ENCODE results near the gene STXBP1. TPM values are rescaled to one million over a fixed set of nuclear protein-coding genes. Genes with fewer than 3 reads are reported as not detected.
A peak's percentile ranks its signal among the peaks of the same experiment; 100 is the strongest.

STXBP1 gene
- total and polyA plus RNA-seq, 12 donors, result 14.4 to 59.2 (median 46.4) TPM

- intact Hi-C loops (cut with DNase I), result loop anchor here in 1 of 10 donors (1.0 kb wide), 1 partner anchor 21 kb away; the partner anchor contains the start of gene STXBP1
- DNase-seq (no peak), ATAC-seq (no peak)
- Histone ChIP-seq H3K27me3 (no peaks in the 10 kb centered on the region), H3K4me3 (peak overlapping the region in 2 of 10 donors; percentile 6 to 12), H3K36me3 (no peaks in the 10 kb centered on the region), H3K27ac (peak overlapping the region in 9 of 10 donors; percentile 28 to 87 (median 68)), H3K9me3 (no peaks in the 10 kb centered on the region), H3K4me1 (peaks cover 14 to 92% (median 50%) of the 10 kb centered on the region in 9 donors)
- no peak for TF ChIP-seq CTCF (IDR thresholded peaks at IDR 0.05)
- 70 to 80% methylated on average over 13 of the region's 13 CpGs for WGBS, 2 donors
Observed at GRCh38 chr9:127633216-127633862, 21.3 kb downstream of the STXBP1 start.

DNA sequence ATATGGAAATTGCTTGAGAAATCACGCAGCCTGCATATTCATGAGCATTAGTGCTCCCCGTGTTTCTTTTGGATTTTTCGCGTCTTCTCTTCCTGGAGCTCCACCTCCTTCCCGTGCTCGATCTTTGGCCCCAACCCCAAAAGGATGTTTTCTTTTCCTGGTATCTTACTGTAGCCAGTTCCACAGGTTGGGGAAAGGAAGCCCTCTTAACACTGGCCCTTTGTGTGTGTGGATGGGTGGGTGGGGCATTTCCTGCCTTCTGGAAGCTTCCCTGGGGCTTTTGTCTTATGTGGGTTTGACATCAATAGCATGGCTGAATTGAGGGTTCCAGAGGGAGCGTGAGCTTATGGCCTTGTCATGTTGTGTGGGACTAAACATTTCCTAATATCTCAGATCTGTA, 21.9 kb downstream of the STXBP1 start:
- peaks cover 10 to 87% (median 44%) of the 10 kb centered on the region in 9 donors for H3K4me1 ChIP-seq
- intact Hi-C loops (cut with DNase I), result no loop called here
- H3K36me3 ChIP-seq, result no peaks in the 10 kb centered on the region
- peak overlapping the region in 2 of 10 donors; percentile 6 to 12 for H3K4me3 ChIP-seq
- no peaks in the 10 kb centered on the region for H3K27me3 ChIP-seq
- no peaks in the 10 kb centered on the region for H3K9me3 ChIP-seq
- peak; percentile 36 to 88 (median 77) for ATAC-seq
- 49 to 58% methylated on average over 7 of the region's 7 CpGs for WGBS, 2 donors
- peak overlapping the region in 9 of 10 donors; percentile 28 to 87 (median 69) for H3K27ac ChIP-seq
- no peak for TF ChIP-seq CTCF (IDR thresholded peaks at IDR 0.05)
- DNase-seq, result peak in 1 of 2 donors; percentile 76

DNA sequence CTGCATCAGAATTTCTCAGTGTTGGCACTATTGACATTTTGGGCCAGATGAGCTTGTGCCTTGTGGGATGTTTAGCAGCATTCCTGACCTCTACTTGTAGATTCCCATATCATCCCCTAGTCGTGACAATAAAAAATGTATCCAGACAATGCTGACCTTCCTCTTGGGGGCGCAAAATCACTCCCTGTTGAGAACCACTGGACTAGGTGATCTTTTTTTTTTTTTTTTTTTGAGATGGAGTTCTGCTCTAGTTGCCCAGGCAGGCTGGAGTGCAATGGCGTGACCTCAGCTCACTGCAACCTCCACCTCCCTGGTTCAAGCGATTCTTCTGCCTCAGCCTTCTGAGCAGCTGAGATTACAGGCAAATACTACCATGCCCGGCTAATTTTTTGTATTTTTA, 22.6 kb downstream of the STXBP1 start:
- 84 to 92% methylated on average over 5 of the region's 5 CpGs for WGBS, 2 donors
- peak overlapping the region in 9 of 10 donors; percentile 28 to 87 (median 69) for H3K27ac ChIP-seq
- no peak for TF ChIP-seq CTCF (IDR thresholded peaks at IDR 0.05)

GRCh38 chr9:127635201-127635735, 23.2 kb downstream of the STXBP1 start:
- ATAC-seq, result no peak
- Histone ChIP-seq H3K4me1 (peaks cover 5 to 74% (median 32%) of the 10 kb centered on the region in 9 donors), H3K27ac (peak overlapping the region in 7 of 10 donors; percentile 28 to 87 (median 76)), H3K9me3 (no peaks in the 10 kb centered on the region), H3K27me3 (no peaks in the 10 kb centered on the region), H3K4me3 (no peak overlapping the region), H3K36me3 (no peaks in the 10 kb centered on the region)
- no peak for DNase-seq
- no peak for TF ChIP-seq CTCF (IDR thresholded peaks at IDR 0.05)
- intact Hi-C loops (cut with DNase I), result no loop called here
- 92% methylated on average over 8 of the region's 8 CpGs for WGBS, 2 donors

More for the DNA sequence above, 22.6 kb downstream of the STXBP1 start:
- Histone ChIP-seq H3K4me3 (no peak overlapping the region), H3K9me3 (no peaks in the 10 kb centered on the region), H3K4me1 (peaks cover 5 to 80% (median 38%) of the 10 kb centered on the region in 9 donors), H3K27me3 (no peaks in the 10 kb centered on the region), H3K36me3 (no peaks in the 10 kb centered on the region)
- DNase-seq, result no peak
- ATAC-seq, result no peak
- intact Hi-C loops (cut with DNase I), result no loop called here

Measured in heart right ventricle (tissue), 16 donors.